ENCODE data around the gene HCN4. TPM values are rescaled to one million over a fixed set of nuclear protein-coding genes. Genes with fewer than 3 reads are reported as not detected.

HCN4 gene
- total and polyA plus RNA-seq, 2 of the 8 experiments (the other 6 are each of a cell fraction or from before 2014, with no cell fraction given), result 3.7 to 8.5 TPM

DNA sequence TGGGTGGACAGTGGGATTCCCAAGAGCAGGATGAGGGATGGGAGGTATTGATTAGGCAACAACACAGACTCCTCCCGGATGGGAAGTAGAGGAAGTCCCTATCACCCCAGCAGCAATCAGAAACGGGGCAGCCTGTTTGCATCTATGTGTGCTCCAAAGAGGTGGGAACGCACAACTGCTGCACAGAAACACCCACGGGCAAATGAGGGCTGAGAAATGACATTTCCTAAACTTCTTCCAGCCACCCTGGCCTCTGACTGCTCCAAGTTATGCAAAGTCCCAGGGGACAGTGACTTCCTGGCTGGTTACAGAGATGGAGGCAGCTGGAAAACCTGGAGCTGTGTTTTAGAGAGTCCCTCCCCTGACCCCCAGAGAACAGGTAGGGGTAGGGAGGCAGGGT lies 42.6 kb downstream of the HCN4 start:
- FAIRE-seq (no peak), DNase-seq (ENCODE audit: low read depth in 1 of 2, low spot score in 2 of 2) (no peak)
- H3K18ac ChIP-seq (ENCODE audit: extremely low read depth, low read length), result no peak overlapping the region
- no peak overlapping the region for H2BK5ac ChIP-seq (ENCODE audit: low read depth, low read length)
- no peak overlapping the region for H2AK5ac ChIP-seq (ENCODE audit: low read depth, low read length)
- H4K91ac ChIP-seq (replicated peaks; ENCODE audit: insufficient read length, low read length), result no peak overlapping the region
- ChIA-PET CTCF (ENCODE audit: partially characterized antibody) (interaction anchor here (1.2 to 2.1 kb wide), 10 partner anchors 8 to 211 kb away, joined by 3 to 7 read pairs (median 4); no protein-coding TSS in a partner anchor), POLR2A (ENCODE audit: partially characterized antibody) (interaction anchor here (0.6 kb wide), 1 partner anchor 374 kb away, joined by 3 read pairs; no protein-coding TSS in a partner anchor)
- 88% methylated on average over 4 of the region's 4 CpGs; no CpG with 5 or more reads in 1 of the 2 experiments for WGBS, 2 experiments (ENCODE audit: extremely low coverage in 1 of 2, insufficient coverage in 1 of 2, insufficient read length in 1 of 2, insufficient replicate concordance in 2 of 2, low coverage in 1 of 2, low lambda C conversion rate in 2 of 2, missing lambda C conversion rate in 1 of 2)
- TF ChIP-seq EGR1 (IDR thresholded peaks at IDR 0.05; ENCODE audit: borderline replicate concordance, low read depth, low read length), result no peak
- no peak for TF ChIP-seq HDAC6 (IDR thresholded peaks at IDR 0.05; ENCODE audit: low read depth, low read length)
- TF ChIP-seq RNF2 (IDR thresholded peaks at IDR 0.05; ENCODE audit: borderline replicate concordance, low read depth, low read length, missing control alignments, poor library complexity, severe bottlenecking), result no peak
- TF ChIP-seq, protein P1, sequence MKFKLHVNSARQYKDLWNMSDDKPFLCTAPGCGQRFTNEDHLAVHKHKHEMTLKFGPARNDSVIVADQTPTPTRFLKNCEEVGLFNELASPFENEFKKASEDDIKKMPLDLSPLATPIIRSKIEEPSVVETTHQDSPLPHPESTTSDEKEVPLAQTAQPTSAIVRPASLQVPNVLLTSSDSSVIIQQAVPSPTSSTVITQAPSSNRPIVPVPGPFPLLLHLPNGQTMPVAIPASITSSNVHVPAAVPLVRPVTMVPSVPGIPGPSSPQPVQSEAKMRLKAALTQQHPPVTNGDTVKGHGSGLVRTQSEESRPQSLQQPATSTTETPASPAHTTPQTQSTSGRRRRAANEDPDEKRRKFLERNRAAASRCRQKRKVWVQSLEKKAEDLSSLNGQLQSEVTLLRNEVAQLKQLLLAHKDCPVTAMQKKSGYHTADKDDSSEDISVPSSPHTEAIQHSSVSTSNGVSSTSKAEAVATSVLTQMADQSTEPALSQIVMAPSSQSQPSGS (IDR thresholded peaks at IDR 0.05; ENCODE audit: low read length), result no peak
- no peak for TF ChIP-seq EP300 (IDR thresholded peaks at IDR 0.05; ENCODE audit: borderline replicate concordance in 1 of 2, low read depth in 2 of 2, low read length in 2 of 2)
- H3K4me1 ChIP-seq (replicated peaks in 1 of 4; ENCODE audit: control insufficient read depth in 3 of 4, insufficient read depth in 4 of 4, low read length in 3 of 4), result peaks cover 0 to 7% (median 3%) of the 10 kb centered on the region in 4 experiments; a peak in 2 of 7 replicates
- peaks cover 2 to 26% (median 8%) of the 10 kb centered on the region in 4 experiments; a peak in 6 of 8 replicates for H3K36me3 ChIP-seq (ENCODE audit: control insufficient read depth in 2 of 4, insufficient read depth in 4 of 4, low read length in 3 of 4)
- H3K79me2 ChIP-seq (ENCODE audit: control insufficient read depth in 1 of 2, insufficient read depth in 2 of 2, low read length in 2 of 2), result no peaks in the 10 kb centered on the region
- H2BK120ac ChIP-seq (replicated peaks; ENCODE audit: low read depth, low read length), result no peak overlapping the region
- H3K56ac ChIP-seq (replicated peaks; ENCODE audit: insufficient read length, low read depth, low read length), result no peak overlapping the region
- no peaks in the 10 kb centered on the region for H3K27me3 ChIP-seq (replicated peaks in 1 of 4; ENCODE audit: control insufficient read depth in 3 of 4, extremely low read depth in 1 of 4, insufficient read depth in 3 of 4, low read length in 3 of 4)
- H3K79me1 ChIP-seq (ENCODE audit: low read depth, low read length), result no peaks in the 10 kb centered on the region; the same call in 1 of the 2 replicates
- no peak overlapping the region for H2BK20ac ChIP-seq (ENCODE audit: low read length)
- no peak overlapping the region for H4K5ac ChIP-seq (ENCODE audit: insufficient read length, low read depth, low read length)
- H3K23me2 ChIP-seq (ENCODE audit: low read depth, low read length), result no peaks in the 10 kb centered on the region
- no peak overlapping the region for H3K23ac ChIP-seq (ENCODE audit: insufficient read length)
- no peak overlapping the region for H3K4me3 ChIP-seq (ENCODE audit: extremely low read depth in 1 of 4, insufficient read depth in 2 of 4, low read depth in 3 of 4, low read length in 4 of 4)
- no peak overlapping the region for H2AFZ ChIP-seq (ENCODE audit: low read length)
- no peak overlapping the region for H3K9ac ChIP-seq (replicated peaks in 1 of 4; ENCODE audit: extremely low read depth in 1 of 4, low read depth in 3 of 4, low read length in 3 of 4)
- H2BK12ac ChIP-seq (ENCODE audit: low read depth, low read length), result no peak overlapping the region
- peaks cover 3 to 8% of the 10 kb centered on the region in 2 experiments for H4K20me1 ChIP-seq (replicated peaks in 1 of 2; ENCODE audit: control insufficient read depth in 1 of 2, insufficient read depth in 2 of 2, low read length in 2 of 2)
- H3K4ac ChIP-seq (replicated peaks; ENCODE audit: insufficient read length, low read depth, low read length), result no peak overlapping the region
- no peak overlapping the region for H2BK15ac ChIP-seq (ENCODE audit: low read length)
- H4K8ac ChIP-seq (ENCODE audit: extremely low read depth, insufficient read depth, low read length), result no peak overlapping the region
- no peak overlapping the region for H3K27ac ChIP-seq (ENCODE audit: low read depth, low read length)
- H3K9me3 ChIP-seq (ENCODE audit: insufficient read depth in 2 of 2, low read depth in 1 of 2, low read length in 1 of 2), result no peaks in the 10 kb centered on the region
- no peak overlapping the region for H3K14ac ChIP-seq (ENCODE audit: insufficient read length)
- H3K4me2 ChIP-seq (ENCODE audit: insufficient read depth in 1 of 2, low read depth in 2 of 2, low read length in 2 of 2), result no peak overlapping the region
